OCI-LY3 (cell line): ENCODE measurements around the gene DEFB118.

Experiments
- EZH2phosphoT487 ChIP-seq: fragments of 200-600 bp; shearing (Covaris generic); IDR thresholded peaks from 2 replicates; pipeline ENCODE4 v1.6.1; 2018; ENCODE audit warnings: antibody characterized with exemption, mixed run types, low read depth
- TF ChIP-seq, protein P1 (sequence below): fragments of 200-600, 300-600 bp; sonication (generic); IDR thresholded peaks from 2 replicates; pipeline ENCODE4 v1.5.1; 2014; ENCODE audit warnings: antibody characterized with exemption, low read length, low read depth

DNA sequence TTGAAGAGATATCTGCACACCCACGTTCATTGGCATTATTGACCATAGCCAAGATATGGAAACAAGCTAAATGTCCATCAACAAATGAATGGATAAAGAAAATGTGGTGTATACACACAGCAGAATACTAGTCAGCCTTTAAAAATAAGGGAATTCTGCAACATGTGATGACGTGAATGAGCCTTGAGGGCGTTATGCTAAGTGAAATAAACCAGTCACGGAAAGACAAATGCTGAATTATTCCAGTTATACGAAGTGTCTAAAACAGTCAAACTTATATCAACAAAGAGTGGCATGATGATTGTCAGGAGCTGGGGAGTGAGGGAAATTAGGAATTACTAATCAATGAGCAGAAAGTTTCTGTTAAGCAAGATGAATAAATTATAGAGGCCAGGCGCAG lies 46.0 kb downstream of the DEFB118 start:
- TF ChIP-seq, protein P1, sequence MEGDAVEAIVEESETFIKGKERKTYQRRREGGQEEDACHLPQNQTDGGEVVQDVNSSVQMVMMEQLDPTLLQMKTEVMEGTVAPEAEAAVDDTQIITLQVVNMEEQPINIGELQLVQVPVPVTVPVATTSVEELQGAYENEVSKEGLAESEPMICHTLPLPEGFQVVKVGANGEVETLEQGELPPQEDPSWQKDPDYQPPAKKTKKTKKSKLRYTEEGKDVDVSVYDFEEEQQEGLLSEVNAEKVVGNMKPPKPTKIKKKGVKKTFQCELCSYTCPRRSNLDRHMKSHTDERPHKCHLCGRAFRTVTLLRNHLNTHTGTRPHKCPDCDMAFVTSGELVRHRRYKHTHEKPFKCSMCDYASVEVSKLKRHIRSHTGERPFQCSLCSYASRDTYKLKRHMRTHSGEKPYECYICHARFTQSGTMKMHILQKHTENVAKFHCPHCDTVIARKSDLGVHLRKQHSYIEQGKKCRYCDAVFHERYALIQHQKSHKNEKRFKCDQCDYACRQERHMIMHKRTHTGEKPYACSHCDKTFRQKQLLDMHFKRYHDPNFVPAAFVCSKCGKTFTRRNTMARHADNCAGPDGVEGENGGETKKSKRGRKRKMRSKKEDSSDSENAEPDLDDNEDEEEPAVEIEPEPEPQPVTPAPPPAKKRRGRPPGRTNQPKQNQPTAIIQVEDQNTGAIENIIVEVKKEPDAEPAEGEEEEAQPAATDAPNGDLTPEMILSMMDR, result no peak
- TF ChIP-seq EZH2phosphoT487, result no peak
